Measurements from ENCODE around the gene ZNF280A.
"Not testable (repeated sequence)": the region's sequence is repeated elsewhere in the genome, so short reads cannot be mapped to it uniquely, and the experiment has no call there.

ZNF280A gene

DNA sequence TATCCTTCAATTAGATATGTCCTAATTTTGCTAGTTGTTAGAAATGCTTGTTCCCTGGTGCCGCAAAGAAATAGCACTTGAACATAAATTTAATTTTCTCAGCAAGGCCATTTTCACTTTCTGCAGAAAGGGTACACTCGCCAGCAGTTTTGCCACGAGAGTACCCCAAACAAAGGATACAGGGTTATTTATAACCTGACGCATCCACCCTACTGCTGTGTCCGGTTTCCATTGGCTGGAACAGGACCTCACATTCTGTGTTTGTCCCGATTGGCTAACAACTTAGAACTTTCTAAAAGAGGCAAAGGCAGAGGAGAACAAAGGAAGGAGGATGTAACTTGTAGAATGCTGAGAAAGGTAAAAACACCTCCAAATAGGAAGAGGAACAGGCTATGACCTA lies 10.2 kb downstream of the ZNF280A start:
- not testable (repeated sequence) for DNase-seq

DNA sequence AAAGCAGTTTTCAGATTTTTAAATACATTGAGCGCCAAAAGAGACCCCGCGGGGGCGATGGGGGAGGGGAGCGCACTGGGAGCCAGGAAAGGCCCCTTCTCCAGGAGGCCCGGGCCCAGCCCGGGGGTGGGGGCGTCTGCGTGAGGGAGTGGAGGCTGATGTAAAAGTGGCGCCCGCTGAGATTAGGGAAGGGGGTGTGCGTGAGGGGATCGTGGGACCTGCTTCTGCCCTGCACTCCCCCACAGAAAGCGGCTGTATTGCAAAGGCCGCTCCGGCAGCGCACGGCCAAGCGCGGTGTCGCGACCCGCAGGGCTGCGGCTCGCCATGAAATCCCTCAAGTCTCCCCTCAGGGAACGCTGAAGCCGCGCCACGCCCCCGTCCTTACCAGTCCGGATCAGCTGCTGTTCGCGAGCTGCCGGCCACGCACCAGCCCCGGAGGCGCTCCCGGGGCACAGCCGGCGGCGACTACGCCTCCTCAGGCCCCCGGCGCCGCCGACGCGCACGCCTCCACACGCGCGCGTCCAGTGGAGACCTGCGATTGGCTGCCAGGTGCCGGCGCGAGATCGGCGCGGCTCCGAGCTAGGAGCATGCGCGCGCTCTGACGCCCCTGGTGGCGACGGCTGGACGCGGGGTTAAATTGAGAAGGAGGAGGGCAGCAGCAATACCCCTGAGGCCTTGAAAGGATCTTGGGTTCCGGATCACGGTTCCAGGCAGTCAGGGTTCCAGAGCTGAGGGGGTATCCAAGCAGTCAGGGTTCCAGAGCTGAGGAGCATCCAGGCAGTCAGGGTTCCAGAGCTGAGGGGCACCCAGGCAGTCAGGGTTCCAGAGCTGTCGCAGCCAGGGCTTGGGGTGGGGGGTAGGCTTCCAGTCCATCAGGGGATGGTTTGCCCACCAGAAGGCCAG lies 11.5 kb downstream of the ZNF280A start, which contains the start of gene ZNF280B:
TSS of gene ZNF280B (minus strand) at position 469 of the 903 bp plus-strand sequence. CDS start 19,344 bp downstream, outside the sequence.
- peak; percentile 75 to 80 for DNase-seq

DNA sequence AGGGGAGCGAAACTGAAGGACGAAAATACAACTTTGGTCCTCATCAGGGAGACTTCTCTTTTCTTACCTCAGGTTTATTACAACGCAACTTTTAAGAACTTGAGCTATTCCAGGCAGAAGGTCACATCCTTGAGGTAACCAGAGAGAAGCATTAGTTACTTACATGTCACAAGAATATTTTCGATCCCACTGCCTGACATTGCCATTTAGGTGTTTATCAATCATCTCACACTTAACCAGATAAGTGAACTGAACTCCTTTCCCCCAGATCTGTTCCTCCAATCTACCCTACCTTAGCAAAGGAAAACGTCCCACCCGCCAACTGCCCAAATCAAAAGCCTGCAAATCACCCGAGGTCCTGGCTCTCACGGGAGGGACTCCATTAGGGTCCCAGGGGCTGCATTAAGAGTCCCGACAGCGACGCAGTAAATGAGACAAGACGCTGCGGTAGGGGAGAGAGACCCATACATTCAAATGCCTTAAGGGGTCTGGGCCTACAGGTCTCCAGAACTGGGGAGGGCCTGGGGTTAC lies 12.3 kb downstream of the ZNF280A start:
- DNase-seq: no peak

DNA sequence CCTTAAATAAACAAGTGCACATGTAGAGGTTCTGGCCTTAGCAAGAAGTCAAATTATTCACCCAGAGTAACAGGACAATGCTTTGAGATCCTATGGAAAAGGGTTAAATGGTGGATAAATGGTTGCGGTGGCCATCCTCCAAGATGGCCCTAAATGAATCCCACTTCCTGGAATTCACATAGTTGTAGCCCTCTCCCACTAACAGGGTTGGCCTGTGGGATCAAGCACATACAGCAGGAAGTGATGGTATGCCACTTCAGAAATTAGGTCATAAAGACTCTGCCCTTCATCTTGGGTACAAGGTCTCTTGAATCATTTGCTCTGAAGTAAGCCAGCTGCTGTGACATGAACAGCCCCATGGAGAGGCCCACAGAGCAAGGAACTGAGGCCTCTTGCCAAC lies 13.3 kb downstream of the ZNF280A start:
- DNase-seq: no peak

DNA sequence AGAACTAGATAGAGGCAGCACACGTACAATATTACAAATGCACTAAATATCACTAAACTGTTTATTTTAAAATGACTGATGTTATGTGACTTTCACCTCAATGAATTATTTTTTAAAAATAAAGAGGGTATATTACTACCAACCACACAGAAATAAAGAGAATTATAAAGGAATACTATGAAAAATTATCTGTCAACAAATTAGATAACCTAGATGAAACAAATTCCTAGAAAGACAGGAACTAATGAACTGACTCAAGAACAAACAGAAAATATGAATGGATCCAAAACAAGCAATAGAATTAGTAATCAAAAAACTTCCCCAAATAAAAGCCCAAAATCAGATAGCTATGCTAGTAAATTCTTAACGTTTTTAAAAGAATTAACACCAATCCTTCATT lies 21.8 kb downstream of the ZNF280A start:
- DNase-seq: no peak

DNA sequence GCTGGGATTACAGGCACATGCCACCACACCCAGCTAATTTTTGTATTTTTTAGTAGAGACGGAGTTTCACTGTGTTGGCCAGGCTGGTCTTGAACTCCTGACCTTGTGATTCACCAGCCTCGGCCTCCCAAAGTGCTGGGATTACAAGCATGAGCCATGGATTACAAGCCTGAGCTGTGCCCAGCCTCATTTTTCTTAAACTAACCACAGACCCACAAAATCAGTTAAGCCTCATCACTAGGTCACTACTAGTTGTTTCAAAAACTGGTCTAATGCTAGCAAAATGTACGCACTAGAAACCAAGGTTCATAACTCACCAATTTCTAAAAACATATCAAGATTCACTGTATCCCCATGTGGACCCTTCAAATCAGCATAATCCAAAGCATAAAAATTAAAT lies 28.5 kb downstream of the ZNF280A start:
- DNase-seq: not testable (repeated sequence)

DNA sequence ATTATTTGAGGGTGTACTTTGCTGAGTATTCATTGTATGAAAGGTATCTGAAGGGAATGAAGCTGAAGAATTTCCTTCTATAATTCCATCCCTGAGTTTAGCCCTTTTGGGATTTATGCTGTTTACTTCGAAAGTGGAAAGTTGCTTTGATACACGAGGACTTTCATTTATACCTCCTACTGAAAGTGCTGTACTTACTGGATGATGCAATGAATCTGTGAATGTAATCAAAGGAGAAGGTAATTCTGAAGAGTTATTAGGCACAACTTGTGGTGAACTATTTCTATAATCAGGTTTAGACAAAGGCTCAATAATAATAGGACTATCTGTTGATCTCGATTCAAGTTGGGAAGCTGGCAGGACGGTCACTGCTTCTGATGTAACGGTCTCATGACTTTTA lies 31.3 kb downstream of the ZNF280A start:
- DNase-seq: no peak

DNA sequence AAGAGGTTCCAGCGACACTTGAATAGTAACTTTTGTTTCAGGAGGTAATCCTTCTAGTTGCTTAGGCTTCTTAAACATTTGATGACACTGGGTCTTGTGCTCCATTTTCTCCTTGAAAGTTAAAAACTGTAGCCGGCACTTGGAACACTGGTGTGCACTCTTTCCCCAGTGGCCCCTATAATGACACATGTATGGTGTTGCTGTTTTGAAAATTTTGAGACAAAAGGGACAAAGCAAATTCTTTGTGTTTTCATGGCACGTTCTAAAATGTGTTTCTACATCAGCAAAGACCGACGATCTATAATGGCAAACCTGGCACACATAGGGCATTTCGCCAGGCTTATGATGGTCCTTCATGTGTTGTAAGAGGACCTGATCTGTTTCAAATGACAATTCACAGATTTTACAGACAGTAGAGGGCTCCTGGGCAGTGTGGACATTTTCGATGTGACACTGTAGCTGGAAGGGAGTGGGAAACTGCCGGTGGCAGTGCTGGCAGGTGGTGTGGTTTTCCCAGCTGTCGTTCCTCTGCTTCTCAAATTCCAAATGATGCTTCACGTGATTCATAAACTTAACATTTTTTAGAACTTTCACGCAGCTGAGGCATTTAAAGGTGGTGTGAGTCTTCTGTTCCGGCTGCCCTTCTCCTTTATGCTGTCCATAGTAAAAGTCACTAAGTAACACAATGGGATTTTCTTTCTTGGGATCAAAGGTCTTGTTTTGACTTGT lies 32.0 kb downstream of the ZNF280A start:
- no peak for DNase-seq

DNA sequence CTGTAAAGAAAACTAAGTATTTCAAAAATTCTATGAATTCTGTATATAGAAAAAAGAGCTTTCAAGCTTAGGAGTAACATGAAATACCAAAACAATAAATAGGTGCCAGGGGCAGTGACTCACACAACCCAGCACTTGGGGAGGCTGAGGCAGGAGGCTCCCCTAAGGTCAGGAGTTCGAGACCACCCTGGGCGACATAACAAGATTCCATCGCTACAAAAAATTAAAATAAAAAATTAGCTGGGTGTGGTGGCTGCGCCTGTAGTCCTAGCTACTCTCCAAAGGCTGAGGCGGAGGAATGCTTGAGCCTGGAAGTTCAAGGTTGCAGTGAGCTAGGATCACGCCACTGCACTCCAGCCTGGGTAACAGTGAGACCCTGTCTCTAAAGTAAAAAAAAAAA lies 33.0 kb downstream of the ZNF280A start:
- no peak for DNase-seq

DNA sequence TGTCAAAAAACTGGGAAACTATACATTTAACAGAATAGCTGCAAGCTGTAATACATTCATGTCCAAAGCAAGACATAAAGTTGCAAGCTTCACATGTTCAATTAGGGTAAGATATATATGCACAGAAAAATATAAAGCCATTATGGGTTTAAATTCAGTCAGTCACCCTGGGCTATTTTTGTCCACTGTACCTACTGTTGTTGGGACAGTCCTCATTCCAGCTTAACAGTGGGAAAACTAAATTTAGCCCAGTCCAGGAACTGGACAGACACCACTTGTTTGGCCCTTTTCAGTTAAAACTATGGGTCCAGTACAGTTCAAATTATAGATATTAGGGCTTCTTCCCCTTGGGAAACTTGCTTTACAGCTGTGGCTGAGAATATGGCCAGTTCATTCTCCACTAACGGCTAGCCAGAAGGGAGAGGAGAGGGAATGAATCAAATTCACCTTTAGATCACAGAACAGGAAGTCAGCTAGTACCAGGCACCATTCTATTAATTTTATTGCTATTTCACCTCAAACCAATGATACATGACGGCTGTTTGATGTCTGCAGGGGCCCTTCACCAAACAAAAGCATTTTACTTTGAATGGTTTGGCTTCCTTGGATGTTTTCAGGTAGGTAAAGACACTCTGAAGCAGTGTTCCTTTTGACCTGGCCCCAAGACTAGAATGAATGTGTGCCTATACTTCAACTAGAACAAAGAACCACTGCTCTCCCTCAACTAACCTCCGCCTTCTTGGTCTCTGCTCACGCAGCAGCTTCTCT lies 33.8 kb downstream of the ZNF280A start:
- no peak for DNase-seq

DNA sequence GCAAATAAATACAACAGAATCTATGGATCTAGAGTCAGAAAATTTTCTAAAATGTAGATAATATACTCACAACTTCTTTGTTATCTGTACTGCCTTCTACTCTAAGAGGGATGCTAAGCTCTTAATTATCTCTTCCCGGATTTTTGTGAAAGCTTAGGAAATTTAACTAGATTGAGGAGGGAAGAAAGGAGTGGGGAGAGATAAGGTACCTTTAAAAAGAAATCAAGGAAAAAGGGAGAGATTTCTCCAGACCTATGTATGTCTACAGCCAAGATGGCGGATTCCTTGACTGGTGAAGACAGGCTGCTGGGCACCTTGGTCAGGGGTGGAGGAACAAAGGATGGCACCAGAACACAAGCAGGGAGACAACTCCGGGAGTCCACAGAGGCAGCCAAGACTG lies 34.5 kb downstream of the ZNF280A start:
- no peak for DNase-seq

DNA sequence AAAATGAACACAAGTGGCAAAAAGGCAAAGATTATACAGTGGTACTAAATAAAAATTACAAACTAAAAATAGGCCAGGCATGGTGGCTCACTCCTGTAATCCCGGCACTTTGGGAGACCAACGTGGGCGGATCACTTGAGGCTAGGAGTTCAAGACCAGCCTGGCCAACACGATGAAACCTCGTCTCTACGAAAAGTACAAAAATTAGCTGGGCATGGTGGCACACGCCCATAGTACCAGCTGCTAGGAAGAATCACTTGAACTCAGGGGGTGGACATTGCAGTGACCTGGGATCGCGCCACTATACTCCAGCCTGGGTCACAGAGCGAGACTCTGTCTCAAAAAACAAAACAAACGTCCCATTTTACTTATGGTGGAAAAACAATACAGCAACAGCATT lies 36.0 kb downstream of the ZNF280A start:
- DNase-seq: no peak

DNA sequence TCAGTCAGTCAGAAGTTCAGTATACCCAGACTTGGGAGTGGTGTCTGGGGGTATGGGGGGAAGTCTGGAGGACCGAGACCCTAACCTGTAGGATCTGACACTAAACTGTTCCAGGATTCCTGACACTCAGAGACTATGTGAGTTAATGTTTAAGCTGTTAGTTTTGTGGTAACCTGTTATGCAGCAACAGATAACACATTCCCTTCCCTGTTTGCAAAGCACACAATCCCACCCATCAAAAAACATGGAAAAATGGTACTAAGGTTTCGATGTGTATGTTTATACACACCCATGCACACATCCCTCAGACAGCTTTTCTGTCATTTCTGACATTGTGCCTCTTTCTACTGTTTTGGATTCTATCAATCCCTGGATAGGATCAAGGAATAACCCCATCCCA lies 39.1 kb downstream of the ZNF280A start:
- no peak for DNase-seq

DNA sequence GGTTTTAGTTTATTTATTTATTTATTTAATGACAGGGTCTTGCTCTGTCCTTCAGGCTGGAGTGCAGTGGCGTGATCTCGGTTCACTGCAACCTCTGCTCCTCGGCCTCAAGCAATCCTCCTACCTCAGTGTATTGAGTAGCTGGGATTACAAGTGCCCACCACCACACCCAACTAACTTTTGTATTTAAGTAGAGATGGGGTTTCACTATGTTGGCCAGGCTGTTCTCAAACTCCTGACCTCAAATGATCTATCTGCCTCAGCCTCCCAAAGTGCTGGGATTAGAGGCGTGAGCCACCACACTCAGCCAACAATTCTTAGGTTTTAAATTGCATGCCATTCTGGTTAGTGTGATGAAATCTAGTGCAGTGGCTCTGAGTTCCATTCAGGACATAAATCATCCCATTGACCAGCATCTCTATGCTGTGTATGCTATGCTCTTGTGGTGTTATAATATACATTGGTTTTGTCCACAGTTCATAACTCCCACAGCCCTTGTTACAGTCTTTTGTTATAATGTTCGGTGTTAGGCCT lies 40.0 kb downstream of the ZNF280A start:
- no peak for DNase-seq

DNA sequence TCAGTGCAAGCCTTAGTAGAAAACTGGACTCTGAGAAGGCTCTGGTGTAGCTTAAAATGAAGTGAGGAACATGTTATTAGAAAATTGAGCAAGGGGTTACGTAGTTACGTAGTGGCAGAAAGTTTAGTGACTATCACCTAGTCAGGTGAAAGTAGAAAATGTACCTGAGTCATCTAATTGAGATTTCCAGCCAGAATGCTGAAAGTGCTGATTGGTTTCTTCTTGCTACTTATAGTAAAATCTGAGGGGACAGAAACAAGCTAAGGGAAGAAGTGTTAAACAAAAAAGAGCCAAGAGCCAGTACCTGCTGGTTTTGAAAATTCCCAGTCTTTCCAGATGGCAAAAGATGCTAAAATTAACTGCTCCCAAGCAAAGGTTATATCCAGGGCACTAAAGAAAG lies 41.0 kb downstream of the ZNF280A start:
- DNase-seq: no peak

DNA sequence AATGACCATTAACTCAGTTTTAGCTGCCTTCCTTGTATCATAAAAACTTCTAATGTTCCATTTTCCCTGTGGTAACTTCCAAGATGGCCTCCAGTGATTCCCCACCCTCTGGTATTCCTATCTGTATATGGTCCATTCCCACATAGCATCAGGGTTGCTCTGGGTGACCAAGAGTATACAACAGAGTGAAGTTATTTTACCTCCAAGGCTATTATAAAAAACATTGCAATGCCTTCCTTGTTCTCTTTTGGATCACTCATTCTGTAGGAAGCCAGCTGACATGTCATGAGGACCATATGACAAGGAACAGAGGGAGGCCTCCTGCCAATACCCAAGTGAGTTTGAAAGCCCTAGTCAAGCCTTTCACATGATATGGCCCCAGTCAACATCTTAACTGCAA lies 41.6 kb downstream of the ZNF280A start:
- DNase-seq: no peak

DNA sequence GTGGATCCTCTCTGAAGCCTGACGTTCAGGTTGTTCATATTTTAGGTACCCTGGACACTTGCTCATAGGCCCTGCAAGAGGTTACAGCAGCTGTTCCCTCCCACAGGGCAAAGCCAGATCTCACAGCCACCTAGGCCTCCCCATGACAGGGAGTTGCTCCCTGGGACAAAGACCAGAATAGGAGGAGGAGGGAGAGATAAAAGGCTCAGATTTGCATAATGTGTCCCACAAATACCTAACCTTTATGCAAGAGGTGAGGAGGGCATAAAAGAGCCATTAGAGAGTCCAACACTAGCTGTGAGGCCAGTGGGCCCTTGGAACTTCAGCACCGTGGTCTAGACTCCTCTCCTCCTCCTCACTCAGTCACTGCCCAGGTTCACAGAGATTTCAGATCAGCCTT lies 45.3 kb downstream of the ZNF280A start:
- no peak for DNase-seq

DNA sequence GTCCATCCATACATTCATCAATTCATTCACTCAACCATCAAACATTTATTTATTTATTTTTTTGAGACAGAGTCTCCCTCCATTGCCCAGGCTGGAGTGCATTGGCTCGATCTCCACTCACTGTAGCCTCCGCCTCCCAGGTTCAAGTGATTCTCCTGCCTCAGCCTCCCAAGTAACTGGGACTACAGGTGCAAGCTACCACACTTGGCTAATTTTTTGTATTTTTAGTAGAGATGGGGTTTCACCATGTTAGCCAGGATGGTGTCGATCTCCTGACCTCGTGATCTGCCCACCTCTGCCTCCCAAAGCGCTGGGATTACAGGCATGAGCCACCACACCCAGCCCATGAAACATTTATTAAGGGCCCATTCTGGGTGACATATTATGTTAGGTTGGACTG lies 49.0 kb downstream of the ZNF280A start:
- not testable (repeated sequence) for DNase-seq

DNA sequence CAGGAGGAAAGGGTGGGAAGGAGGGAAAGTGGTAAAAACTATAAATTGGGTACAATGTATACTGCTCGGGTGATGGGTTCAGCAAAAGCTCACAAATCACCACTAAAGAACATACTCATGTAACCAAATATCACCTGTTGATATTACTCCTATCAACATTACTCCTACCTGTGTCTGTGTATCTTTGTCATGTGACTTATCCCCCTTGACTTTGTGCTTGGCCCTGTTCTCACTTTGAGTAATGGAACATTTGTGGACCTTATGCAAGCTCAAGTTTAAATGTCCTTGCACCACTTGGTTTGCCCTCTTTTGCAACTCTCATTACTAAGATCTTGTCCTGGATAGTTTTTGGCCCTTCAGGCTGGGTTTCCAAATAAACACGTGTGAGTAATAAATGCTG lies 50.5 kb downstream of the ZNF280A start:
- DNase-seq: no peak

DNA sequence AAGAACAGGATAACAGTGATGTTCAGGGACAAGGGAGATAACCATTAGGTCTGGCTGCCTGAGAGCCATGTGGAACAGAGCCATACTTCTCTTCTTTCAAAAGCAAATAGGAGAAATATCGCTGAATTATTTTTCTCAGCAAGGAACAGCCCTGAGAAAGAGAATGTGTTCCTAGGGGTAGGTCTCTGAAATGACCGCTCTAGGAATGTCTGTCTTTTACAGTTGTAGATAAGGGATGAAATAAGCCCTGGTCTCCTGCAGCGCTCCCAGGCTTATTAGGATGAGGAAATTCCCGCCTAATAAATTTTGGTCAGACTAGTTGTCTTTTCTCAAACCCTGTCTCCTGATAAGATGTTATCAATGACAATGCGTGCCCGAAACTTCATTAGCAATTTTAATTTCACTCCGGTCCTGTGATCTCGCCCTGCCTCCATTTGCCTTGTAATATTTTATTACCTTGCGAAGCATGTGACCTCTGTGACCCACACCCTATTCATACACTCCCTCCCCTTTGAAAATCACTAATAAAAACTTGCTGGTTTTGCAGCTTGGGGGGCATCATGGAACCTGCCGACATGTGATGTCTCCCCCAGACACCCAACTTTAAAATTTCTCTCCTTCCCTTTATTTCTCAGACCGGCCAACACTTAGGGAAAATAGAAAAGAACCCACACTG lies 51.1 kb downstream of the ZNF280A start:
- not testable (repeated sequence) for DNase-seq

DNA sequence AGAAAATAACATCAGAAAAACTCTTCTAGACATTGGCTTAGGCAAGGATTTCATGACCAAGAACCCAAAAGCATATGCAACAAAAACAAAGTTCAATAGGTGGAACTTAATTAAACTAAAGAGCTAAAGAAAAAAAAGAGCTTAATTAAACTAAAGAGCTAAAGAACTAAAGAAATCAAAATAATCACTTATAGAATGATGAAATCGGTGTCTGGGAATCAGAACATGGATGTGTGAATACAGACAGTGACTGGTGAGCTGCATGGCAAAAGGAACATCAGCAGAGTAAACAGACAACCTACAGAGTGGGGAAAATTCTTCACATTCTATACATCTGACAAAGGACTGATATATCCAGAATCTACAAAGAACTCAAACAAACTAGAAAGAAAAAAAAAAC lies 53.0 kb downstream of the ZNF280A start:
- no peak for DNase-seq

DNA sequence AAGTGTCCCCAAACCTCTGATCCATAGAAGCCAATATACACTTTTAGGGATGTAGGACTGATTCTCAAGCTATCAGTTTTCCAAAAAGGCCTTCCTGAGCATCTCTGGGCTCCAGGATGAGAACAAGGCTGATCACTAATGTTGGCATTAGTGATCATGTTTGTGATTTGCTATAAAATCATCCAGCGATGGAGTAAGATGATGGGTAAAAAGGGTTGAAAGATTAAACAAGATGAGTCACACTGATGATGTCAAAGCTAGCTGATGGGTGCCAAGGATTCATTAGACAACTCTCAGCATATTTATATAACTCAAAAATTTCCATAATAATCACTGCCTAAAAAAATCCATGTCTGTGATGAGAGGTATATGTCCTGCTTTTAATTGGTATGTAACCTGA lies 54.3 kb downstream of the ZNF280A start:
- no peak for DNase-seq
